Right lung (tissue), 5 donors: ENCODE measurements around the gene RRP9. TPM values are rescaled to one million over a fixed set of nuclear protein-coding genes. Genes with fewer than 3 reads are reported as not detected.
"Not testable (repeated sequence)": the region's sequence is repeated elsewhere in the genome, so short reads cannot be mapped to it uniquely, and the experiment has no call there.

Source experiments
- DNase-seq, 2 donors: peaks; one replicate each; pipeline ENCODE4 v3.0.0-alpha.2; 2013
- polyA plus RNA-seq, 5 donors: library from polyadenylated mRNA; unstranded; fragments of 120-200 nt; gene quantifications; one replicate each; pipeline versions ENCODE4 v1.2.1 to v1.2.3, GENCODE V29; 2013; ENCODE audit warnings: inconsistent platforms in 1 of 5, low replicate concordance in 1 of 5; ENCODE audit not compliant: insufficient read length in 5 of 5, insufficient read depth in 1 of 5

RRP9 gene
- polyA plus RNA-seq, 5 donors = 13.4 to 26.3 (median 18.9) TPM

DNA sequence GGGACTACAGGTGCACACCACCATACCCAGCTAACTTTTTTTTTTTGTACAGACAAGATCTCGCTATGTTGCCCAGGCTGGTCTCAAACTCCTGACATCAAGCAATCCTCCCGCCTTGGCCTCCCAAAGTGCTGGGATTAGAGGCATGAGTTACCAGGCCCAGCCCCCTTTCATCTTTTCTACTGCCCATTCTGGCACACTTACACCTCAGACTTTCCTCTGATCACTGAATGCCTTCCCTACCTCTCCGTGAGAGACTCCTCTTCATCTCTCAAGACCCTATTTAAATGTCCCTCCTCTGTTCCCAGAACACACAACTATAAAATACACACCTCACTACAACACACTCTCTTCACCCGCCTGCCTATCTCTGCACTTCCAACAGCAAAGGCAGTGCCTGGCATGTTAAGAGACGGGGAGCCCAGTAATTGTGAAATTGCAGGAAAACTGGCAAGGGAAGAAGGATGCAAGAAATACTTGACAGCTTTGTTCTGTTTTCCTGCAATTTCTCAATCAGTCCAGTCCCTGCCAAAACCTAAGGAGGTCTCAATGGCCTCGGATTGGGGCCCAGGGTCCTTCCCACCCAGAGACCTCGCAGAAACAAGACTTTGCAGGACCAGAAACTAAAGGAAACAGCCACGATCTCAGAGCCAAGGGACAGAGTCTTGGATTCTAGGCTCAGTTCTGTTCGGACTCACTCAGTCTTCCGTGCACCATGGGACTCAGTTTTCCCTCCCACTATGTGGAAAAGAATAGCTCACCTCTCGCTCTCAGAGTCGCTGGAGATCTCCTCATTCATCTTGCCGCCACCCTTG is 849 bp downstream of the RRP9 start:
- peak in 1 of 2 donors; percentile 23 for DNase-seq

DNA sequence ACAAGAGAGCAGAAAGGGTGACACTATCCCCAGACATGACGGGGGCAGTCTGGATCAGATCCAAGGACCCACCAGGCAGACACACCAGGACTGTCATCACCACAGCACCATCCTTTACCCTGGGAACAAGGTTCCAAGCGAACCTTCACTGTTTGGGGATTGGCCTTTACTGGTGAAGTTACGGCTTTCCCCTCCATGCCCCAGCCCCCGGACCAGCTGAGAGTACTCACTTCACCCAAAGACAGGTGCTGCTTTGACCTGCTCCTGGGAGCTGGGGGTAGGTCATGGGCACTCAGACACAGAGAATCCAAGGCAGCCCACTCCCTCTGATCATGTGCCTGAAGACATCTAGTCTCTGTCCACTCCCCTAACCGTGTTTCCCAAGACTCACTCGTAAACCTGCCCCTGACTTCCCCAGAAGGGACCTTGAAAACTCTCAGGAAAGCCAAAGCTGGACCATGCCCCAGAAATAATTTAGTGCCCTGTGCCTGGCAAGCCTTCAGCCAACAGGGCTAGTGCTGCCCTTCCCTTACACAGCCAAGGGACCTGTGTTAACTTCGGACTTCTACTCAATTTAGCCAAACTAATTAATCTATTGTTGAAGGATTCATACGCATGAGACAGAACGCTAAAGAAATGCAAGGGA is 2.8 kb downstream of the RRP9 start:
- no peak for DNase-seq

DNA sequence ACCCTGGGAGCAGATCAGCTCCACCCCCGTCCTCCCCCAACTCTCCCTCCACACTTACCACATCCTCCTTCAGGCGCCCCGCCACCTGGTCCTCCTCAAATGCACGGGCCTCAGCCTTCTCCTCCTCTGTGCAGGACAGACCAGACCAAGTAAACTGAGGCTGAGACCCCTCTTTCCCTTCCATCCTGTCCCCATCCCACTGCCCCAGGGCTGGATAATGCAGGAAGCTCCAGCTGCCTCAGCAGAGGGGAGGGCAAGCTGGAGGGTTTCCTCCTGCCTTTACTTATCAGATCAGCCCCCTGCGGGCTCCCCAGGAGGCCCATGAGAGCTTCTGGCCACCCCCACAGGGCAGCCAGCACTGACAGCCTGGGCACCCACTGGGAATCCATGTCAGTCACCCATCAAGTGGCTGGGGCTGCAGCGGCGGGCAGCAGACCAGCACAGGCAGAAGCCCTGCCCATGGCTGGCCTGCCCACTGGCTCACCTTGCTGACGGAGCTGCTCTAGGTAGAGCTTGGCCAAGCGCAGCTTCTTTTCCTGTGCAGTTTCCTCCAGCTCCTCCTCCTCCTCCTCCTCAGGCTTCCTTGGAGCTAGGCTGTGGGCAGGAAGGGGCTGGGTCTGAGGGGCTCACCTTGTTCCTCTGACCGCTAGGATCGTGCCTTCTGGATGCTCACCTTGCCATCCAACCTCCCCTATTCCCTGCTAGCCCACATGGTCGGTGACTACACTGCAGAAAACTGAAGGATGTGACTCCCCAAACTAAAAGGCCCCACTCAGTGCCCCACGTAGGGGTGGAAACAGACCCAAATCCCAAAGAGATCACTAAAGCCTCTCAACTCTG is 3.9 kb downstream of the RRP9 start:
- DNase-seq = no peak

DNA sequence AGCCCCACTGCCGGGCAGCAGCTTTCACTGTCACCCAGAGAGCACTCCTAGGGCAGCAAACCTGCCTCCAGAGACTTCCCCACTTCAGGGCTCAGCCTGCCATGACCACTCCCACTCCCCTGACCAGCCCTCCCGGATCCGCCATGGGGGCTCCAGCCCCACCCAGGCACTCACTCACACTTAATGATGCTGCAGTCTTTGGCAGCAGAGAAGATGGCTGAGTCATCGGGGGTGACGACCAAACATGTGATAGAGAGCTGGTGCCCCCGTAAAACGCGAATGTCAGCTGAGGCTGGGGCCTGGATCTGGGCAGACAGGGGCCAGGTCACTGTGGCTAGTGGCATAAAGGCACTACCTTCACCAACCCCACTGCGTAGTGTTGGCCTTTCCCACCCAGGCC is 4.7 kb downstream of the RRP9 start:
- no peak for DNase-seq

DNA sequence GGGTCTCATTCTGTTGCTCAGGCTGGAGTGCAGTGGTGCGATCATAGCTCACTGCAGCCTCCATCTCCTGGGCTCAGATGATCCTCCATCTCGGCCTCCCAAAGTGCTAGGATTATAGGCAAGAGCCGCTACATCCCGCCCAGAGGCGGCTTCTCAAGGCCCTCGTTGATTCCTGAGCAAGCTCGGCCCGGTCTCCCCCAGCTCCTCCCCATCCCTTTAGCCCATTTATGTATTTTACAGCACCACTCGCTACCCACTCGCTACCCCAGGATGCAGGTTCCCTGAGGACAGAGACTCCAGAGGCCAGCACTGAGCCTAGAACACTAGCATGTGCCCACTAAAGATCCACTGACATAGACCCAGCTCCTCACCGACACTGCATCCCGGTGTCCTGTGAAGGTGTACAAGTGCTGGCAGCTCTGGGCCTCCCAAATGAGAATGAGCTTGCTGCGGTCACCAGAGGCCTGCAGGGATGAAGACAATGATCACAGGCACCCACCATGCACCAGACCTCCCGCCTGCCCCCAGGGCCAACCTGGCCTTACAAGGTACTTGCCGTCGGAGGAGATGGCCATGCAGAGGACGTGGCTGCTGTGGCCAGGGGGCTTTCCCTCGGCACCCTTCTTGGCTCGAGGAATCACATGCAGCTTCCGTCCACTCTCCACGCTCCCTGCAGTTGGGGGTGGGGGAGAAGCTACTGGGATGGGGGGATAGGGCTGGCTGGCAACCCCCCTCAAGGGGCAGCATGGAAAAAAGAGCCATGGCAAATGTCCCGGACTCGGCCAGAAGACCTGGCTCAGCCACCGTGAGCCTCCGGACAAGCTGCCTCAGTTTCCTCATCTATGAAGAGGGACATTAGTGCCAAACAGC is 5.6 kb downstream of the RRP9 start:
- DNase-seq = no peak

DNA sequence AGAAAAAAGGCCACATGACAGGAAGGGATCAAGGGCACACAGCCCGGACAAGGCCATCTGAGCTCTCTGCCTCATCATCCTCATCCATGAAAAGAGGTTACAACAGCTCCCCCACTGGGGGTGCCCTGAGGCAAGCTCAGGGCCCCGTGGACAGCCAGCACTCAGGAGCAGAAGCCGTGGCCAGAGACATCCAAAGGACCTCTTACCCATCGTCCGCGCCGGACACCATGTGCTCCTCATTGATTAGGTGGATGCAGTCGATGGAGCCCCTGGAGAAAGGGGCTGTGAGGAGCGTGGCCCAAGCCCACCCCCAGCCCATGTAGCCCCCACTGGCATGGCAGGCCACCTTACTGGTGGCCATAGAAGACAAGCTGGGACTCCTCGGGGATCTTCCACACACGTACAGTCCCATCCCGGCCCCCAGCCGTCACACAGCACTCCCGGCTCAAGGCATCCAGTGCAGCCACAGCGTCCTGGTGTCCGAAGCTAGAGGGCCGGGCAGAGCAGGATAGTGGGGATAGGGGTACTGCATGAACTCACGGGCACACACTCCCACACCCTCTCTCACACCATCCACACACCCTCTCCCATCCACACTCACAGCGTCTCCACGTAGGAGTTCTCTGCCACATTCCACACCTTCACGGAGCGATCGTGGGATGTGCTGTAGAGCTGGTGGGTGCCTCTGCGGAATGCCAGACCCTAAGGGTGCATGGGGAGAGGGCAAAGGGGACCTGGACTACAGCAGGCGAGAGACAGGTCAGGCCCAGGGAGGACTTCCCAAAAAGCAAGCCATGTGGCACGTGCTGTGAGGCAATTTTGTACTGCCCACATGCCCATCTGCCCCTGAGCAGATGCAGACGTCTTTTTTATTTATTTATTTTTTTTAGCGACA is 6.5 kb downstream of the RRP9 start:
- no peak for DNase-seq

DNA sequence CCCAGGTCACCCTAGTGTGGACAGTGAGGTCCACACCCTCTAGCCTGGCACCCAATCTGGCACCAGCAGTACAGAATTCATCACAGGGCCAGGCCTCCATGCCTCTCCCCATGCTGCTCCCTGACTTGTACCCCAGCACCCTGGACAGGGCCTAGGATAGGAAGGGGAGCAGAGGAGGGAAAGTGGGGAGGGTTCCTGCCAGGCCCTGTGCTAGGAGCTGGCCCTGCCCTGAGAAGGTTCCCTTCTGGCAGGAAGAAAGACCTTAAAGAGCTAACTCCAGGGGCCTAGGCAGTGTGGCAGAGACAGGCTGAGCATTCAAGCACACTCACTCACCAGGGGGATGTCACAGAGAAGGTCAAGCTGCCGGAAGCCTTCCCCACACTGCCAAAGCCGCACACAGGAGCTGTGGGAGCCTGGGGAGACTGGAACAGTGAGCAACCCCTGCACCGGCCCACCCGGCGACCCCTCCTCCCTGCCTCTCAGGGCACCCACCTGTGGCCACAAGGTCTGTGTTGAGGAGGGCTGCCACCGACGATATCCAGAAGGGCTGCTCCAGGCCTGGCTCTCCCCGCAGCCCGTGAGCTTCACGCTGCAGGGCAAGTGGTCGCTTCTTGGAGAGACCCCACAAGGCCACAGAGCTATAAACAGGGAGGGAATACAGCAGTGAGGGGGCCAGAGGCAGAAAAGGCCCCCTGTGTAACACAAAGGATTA is 7.4 kb downstream of the RRP9 start:
- DNase-seq = no peak

DNA sequence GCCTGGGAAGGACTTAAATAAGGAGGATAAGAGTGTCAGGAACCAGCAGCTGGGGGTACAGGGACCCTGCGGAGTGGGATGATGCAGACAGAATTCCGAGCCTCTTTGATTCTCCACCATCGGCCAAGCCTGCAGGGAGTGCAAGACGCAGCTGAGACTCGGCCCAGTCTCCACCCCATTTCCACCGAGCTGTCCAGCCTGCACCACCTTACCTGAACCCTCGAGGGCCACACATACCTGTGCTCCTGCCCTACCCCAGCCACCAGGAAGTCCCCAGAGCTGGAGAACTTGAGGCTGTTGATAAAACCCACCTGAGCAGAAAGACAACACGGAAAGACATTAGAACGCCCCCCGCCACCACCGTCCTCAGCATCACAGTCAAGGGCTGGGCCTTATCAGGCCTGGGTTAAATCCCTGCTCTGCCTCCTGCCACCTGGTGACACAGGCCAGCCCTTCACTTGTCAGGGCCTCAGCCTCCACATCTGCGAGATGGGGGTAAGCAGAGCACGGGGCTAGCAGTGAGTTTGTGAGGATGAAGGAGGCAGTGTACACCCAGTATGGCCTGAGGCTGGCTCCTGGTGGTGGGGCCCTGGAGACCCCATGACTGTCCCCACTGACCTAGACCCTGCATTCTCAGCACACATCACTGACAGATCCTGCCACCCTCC is 8.1 kb downstream of the RRP9 start:
- no peak for DNase-seq

DNA sequence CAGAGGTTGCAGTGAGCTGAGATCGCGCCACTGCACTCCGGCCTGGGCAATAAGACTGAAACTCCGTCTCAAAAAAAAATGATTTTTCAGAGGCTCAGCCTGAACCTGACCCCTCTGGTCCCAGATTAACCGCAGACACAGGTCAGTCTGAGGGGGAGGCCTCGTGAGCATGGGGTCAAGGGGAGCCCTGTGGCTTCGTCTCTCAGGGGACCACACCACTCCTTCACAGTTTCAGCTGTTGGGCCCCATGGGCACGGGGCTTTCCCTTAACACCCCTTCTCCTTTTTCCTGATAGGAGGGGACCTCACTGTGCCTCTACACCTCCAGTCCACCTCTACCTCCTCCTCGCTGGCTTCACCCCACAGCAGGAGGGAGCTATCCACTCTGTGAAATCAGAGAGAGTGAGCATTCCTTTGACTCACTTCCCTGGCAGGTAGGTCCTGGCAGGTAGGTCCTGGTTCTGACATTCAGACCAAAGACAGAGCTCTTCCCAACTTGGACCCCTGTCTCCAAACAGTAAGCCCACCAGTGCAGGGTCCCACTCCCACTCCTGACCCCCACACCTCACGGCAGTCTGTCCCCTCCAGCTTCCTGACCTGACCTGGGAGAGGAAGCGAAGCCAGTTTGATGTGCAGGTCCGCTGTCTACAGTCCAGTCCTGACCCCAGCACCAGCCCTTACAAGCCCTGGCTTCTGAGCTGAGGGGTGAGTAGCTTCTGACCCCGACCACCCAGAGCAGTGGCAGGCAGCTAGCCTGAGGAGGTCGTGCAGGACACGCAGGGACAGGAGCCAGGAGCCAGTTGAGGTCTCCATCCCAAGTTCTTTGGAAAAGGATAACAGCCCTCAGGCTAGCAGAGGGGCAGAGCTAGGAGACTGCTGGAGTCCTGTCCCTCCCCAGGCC is 9.0 kb downstream of the RRP9 start:
- no peak for DNase-seq

DNA sequence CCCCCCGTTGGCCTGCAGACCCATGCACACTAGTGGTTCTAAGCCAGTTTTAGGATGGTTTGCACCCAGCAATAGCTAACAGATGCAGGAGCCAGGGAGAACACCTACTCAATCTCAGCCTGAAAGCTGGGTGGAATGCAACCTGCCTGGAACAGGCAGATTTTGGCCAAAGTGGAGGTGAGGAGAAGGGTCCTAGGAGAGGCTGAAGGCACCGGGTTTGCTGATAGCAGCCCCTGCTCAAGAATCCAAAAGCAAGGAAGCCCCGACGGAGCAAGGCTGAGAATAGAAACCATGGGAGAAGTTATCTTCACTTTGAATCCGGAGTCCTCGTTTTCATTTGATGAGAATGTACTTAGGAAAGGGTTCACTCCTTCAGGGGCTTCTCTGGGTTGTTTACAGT is 9.9 kb downstream of the RRP9 start:
- no peak for DNase-seq

DNA sequence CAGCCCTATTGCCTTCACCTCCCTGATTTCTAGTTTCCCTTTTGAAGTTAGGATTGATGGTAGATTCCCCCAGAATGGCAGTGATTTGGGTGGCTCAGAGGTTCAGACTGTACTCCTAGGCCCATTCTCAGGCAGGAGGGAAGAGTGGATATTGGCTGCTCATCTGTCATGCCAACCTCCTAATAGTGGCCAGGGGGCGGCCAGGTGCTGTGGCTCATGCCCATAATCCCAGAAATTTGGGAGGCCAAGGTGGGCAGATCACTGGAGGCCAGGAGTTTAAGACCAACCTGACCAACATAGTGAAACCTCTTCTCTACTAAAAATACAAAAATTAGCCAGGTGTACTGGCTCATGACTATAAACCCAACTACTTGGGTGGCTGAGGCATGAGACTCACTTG is 11.3 kb downstream of the RRP9 start:
- DNase-seq = no peak

DNA sequence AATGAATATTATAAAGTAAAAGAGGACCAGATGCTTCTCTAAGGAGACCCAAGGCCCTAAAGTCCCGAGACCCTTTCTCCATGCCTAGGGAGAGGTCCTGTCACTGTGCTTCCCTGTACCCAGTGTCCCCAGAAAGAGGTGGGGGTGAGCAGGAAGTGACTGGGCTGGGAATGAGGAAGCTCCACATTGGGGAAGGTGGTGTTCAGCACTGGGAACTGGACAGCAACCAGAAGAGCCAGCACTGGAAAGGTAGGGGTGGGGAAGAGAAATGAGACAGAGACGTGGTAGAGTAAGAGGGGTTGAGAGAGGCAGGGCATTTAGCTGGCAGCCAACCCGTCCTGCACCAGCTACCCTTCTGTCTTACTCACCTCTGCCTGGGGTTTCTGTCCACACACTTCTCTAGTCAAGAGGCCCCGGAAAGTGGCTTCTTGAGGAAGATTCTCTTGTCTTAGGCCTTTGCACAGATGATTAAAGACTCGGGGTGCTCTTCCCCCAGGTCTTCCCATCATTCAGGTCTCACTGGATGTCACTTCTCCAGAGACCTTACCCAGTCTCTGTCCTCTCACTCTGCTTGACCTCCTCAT is 12.2 kb downstream of the RRP9 start:
- DNase-seq = no peak

DNA sequence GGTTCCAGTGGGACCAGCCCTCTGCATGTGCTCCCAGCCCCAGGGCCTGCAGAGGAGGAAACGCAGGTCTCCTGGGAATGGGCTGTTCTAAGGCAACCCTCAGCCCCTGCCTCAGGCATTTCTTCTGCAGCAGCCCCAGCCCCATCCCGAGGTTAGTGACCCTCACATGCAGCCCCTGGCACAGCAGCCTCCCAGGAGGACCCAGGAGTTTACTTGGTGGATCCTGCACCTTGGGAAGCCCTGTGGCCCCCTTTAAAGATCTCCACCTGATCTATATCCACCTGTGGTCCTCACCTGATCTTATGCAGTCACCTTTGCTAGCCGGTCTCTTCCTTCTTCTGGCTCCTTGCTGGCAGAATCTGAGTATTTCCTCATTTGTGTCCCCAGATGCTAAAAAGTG is 12.7 kb downstream of the RRP9 start:
- not testable (repeated sequence) for DNase-seq

DNA sequence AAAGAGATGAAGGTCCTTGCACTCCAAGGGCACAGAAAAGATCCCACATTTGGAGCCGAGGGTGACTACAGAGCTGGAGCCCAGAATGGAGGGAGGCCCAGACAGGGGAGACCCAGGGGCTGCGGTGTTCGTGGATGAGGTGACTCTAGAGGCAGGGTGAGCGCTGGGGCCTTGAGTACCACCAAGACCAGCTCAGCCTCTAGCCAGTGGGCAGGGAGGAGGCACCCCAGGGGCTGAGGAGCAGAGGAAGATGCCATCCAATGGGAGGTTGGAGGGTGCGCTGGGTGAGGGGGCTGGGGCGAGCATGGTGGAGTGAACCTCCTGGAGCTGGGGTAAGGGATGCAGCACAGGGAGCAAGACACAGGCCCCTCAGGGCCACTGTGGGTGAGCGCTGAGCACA is 13.3 kb downstream of the RRP9 start:
- DNase-seq = no peak

DNA sequence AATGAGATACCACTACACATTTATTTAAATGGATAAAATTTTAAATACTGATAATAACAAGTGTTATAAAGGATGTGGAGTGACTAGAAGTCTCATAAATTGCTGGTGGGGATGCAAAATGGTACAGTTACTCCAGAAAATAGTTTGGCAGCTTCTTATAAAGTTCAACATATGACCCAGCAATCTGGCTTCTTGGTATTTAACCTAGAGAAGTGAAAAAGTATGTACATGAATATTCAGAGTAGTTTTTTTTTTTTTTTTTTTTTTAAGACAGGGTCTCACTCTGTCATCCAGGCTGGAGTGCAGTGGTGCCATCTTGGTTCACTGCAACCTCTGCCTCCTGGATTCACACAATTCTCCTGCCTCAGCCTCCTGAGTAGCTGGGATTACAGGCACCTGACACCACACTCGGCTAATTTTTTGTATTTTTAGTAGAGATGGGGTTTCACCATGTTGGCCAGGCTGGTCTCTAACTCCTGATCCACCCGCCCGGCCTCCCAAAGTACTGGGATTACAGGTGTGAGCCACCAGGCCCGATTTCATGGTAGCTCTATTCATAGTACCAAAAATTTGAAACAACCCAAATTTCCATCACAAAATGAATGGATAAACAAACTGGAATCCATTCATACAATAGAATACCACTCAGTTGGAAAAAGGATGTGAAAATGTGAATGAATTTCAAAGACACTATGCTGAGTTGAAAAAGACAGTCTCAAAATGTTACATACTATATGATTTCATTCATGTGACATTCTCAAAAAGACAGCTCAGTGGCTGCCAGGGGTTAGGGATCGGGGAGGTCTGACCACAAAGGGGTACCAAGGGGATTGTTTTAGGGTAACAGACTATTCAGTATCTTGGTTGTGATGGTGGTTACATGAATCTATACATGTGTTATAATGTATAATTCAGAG is 14.4 kb downstream of the RRP9 start:
- no peak for DNase-seq

DNA sequence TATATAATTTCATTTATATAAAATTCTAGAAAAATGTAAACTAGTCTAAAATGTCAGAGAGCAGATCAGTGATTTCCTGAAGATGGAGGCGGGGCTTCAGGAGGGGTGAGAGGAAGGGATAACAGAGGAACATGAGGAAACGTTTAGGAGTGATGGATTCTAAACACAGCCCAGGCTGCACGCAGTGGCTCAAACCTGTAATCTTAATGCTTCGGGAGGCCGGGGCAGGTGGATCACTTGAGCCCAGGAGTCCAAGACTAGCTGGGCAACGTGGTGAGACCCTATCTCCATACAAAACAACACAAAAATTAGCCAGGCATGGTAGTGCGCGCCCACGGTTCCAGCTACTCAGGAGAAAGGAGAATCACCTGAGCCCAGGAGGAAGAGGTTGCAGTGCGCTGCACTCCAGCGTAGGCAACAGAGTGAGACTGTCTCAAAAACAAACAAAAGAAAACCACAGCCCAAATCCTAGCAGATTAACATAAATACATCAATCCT is 20.6 kb downstream of the RRP9 start:
- no peak for DNase-seq
